Measurements from ENCODE around the gene MGAT5B. TPM values are rescaled to one million over a fixed set of nuclear protein-coding genes. Genes with fewer than 3 reads are reported as not detected.

Gene MGAT5B
- polyA plus RNA-seq, 1 experiment = 0.58 TPM

GRCh38 chr17:76947309-76947708, 79.1 kb downstream of the MGAT5B start:
- Histone ChIP-seq H3K27me3 (ENCODE audit: control insufficient read depth, insufficient read depth, low read length) (no peaks in the 10 kb centered on the region; the same call in 1 of the 2 replicates), H3K4me3 (ENCODE audit: low read depth, low read length) (no peak overlapping the region), H3K36me3 (ENCODE audit: control insufficient read depth, insufficient read depth, low read length) (no peaks in the 10 kb centered on the region)
- ChIA-PET CTCF (no interaction called here), POLR2A (no interaction called here)
- TF ChIP-seq CTCF (IDR thresholded peaks at IDR 0.05; ENCODE audit: insufficient read depth, low read depth, low read length) = no peak
- DNase-seq (ENCODE audit: low read depth) = no peak

- H3K4me3 ChIP-seq (ENCODE audit: low read depth, low read length) = no peak overlapping the region
- no peak for TF ChIP-seq CTCF (IDR thresholded peaks at IDR 0.05; ENCODE audit: insufficient read depth, low read depth, low read length)
- POLR2A ChIA-PET = no interaction called here
- no peaks in the 10 kb centered on the region for H3K27me3 ChIP-seq (ENCODE audit: control insufficient read depth, insufficient read depth, low read length)
- no peaks in the 10 kb centered on the region for H3K36me3 ChIP-seq (ENCODE audit: control insufficient read depth, insufficient read depth, low read length)
- CTCF ChIA-PET = no interaction called here
- DNase-seq (ENCODE audit: low read depth) = no peak
These were observed 79.6 kb downstream of the MGAT5B start for GRCh38 chr17:76947771-76948170.

GRCh38 chr17:76948301-76948700, 80.1 kb downstream of the MGAT5B start:
- Histone ChIP-seq H3K36me3 (ENCODE audit: control insufficient read depth, insufficient read depth, low read length) (no peaks in the 10 kb centered on the region), H3K4me3 (ENCODE audit: low read depth, low read length) (no peak overlapping the region), H3K27me3 (ENCODE audit: control insufficient read depth, insufficient read depth, low read length) (no peaks in the 10 kb centered on the region)
- ChIA-PET POLR2A (no interaction called here), CTCF (no interaction called here)
- DNase-seq (ENCODE audit: low read depth) = no peak
- no peak for TF ChIP-seq CTCF (IDR thresholded peaks at IDR 0.05; ENCODE audit: insufficient read depth, low read depth, low read length)

GRCh38 chr17:76948726-76949342, 80.6 kb downstream of the MGAT5B start:
- ChIA-PET POLR2A (no interaction called here), CTCF (no interaction called here)
- no peak for TF ChIP-seq CTCF (IDR thresholded peaks at IDR 0.05; ENCODE audit: insufficient read depth, low read depth, low read length)
- DNase-seq (ENCODE audit: low read depth) = no peak
- no peak overlapping the region for H3K4me3 ChIP-seq (ENCODE audit: low read depth, low read length)
- H3K27me3 ChIP-seq (ENCODE audit: control insufficient read depth, insufficient read depth, low read length) = peaks cover 2% of the 10 kb centered on the region; the same call in 1 of the 2 replicates
- H3K36me3 ChIP-seq (ENCODE audit: control insufficient read depth, insufficient read depth, low read length) = no peaks in the 10 kb centered on the region

- CTCF ChIA-PET = no interaction called here
- POLR2A ChIA-PET = no interaction called here
These were observed 81.9 kb downstream of the MGAT5B start for GRCh38 chr17:76949913-76950695.

More at GRCh38 chr17:76949913-76950695, 81.9 kb downstream of the MGAT5B start:
- Histone ChIP-seq H3K36me3 (ENCODE audit: control insufficient read depth, insufficient read depth, low read length) (no peaks in the 10 kb centered on the region), H3K27me3 (ENCODE audit: control insufficient read depth, insufficient read depth, low read length) (peaks cover 2% of the 10 kb centered on the region; the same call in 1 of the 2 replicates), H3K4me3 (ENCODE audit: low read depth, low read length) (no peak overlapping the region)
- no peak for TF ChIP-seq CTCF (IDR thresholded peaks at IDR 0.05; ENCODE audit: insufficient read depth, low read depth, low read length)
- DNase-seq (ENCODE audit: low read depth) = no peak
